ENCODE data around the gene ITGB4.

- TF ChIP-seq EZH2 (IDR thresholded peaks at IDR 0.05; ENCODE audit: borderline replicate concordance, low read depth, low read length, severe bottlenecking): no peak
- no peak for TF ChIP-seq CTCF (IDR thresholded peaks at IDR 0.05; ENCODE audit: borderline replicate concordance, extremely low read depth, low read length, poor library complexity, severe bottlenecking)
Observed at GRCh38 chr17:75743625-75744206, 22.5 kb downstream of the ITGB4 start.
